Posterior cingulate gyrus (tissue), 11 donors: ENCODE results near the gene CFAP298.

ENCODE experiments used
- DNase-seq, 10 donors: peaks; one replicate each; pipeline versions ENCODE4 v3.0.0 to v3.0.0-alpha.2; 2020 to 2021; ENCODE audit warnings: mixed read lengths in 3 of 10
- intact Hi-C: fragments of 100-400 bp; cut with DNase I; formaldehyde crosslinking; loops from one replicate; pipeline ENCODE4 v1.15.1; 2023

CFAP298 gene

GRCh38 chr21:32602099-32602498 is 10.1 kb downstream of the CFAP298 start:
- DNase-seq, result peak in 2 of 10 donors; percentile 29 to 69
- intact Hi-C loops, result no loop called here

GRCh38 chr21:32599526-32599925 is 12.7 kb downstream of the CFAP298 start:
- intact Hi-C loops, result no loop called here
- DNase-seq, result peak in 1 of 10 donors; percentile 68

- intact Hi-C loops, result no loop called here
- no peak for DNase-seq
Measured at GRCh38 chr21:32599091-32599490, 13.1 kb downstream of the CFAP298 start.

GRCh38 chr21:32597205-32597604 is 15.0 kb downstream of the CFAP298 start:
- intact Hi-C loops, result no loop called here
- peak in 1 of 10 donors; percentile 52 for DNase-seq

GRCh38 chr21:32595431-32595830 is 16.7 kb downstream of the CFAP298 start:
- peak in 1 of 10 donors; percentile 60 for DNase-seq
- intact Hi-C loops, result no loop called here

GRCh38 chr21:32593690-32594089 is 18.5 kb downstream of the CFAP298 start:
- intact Hi-C loops, result no loop called here
- no peak for DNase-seq

- intact Hi-C loops, result no loop called here
Measured at GRCh38 chr21:32592929-32593502, 19.2 kb downstream of the CFAP298 start.

GRCh38 chr21:32590130-32590529 is 22.0 kb downstream of the CFAP298 start:
- intact Hi-C loops, result no loop called here
- peak in 1 of 10 donors; percentile 49 for DNase-seq

More at GRCh38 chr21:32592929-32593502, 19.2 kb downstream of the CFAP298 start:
- peak in 1 of 10 donors; percentile 39 for DNase-seq

GRCh38 chr21:32587651-32588050 is 24.5 kb downstream of the CFAP298 start:
- intact Hi-C loops, result no loop called here
- no peak for DNase-seq

GRCh38 chr21:32587120-32587519 is 25.1 kb downstream of the CFAP298 start:
- DNase-seq, result no peak
- intact Hi-C loops, result no loop called here

GRCh38 chr21:32585970-32586369 is 26.2 kb downstream of the CFAP298 start:
- DNase-seq, result no peak
- intact Hi-C loops, result no loop called here

GRCh38 chr21:32585042-32585710 is 27.0 kb downstream of the CFAP298 start, which contains the start of gene TCP10L:
TCP10L (minus strand) TSS chr21:32585523; CDS start chr21:32584304, 1,219 bp downstream.
- peak in 1 of 10 donors; percentile 46 for DNase-seq
- intact Hi-C loops, result no loop called here

- DNase-seq, result no peak
- intact Hi-C loops, result no loop called here
Measured at GRCh38 chr21:32584472-32584871, 27.7 kb downstream of the CFAP298 start.

GRCh38 chr21:32581732-32582131 is 30.4 kb downstream of the CFAP298 start:
- intact Hi-C loops, result no loop called here
- no peak for DNase-seq

- intact Hi-C loops, result no loop called here
- DNase-seq, result peak in 1 of 10 donors; percentile 79
Measured at GRCh38 chr21:32580949-32581348, 31.2 kb downstream of the CFAP298 start.

GRCh38 chr21:32578107-32578691 is 34.0 kb downstream of the CFAP298 start:
- peak in 1 of 10 donors; percentile 84 for DNase-seq

GRCh38 chr21:32576011-32576410 is 36.2 kb downstream of the CFAP298 start:
- peak in 1 of 10 donors; percentile 75 for DNase-seq
- intact Hi-C loops, result no loop called here

More at GRCh38 chr21:32578107-32578691, 34.0 kb downstream of the CFAP298 start:
- intact Hi-C loops, result no loop called here

GRCh38 chr21:32574946-32575925 is 36.9 kb downstream of the CFAP298 start:
- intact Hi-C loops, result no loop called here
- DNase-seq, result peak in 1 of 10 donors; percentile 81

- DNase-seq, result no peak
- intact Hi-C loops, result no loop called here
Measured at GRCh38 chr21:32572574-32573420, 39.4 kb downstream of the CFAP298 start.
